ENCODE measurements around the gene SYNJ2.

Gene SYNJ2

GRCh38 chr6:158002951-158003853, 21.5 kb downstream of the SYNJ2 start:
- H3K27ac ChIP-seq, result peak overlapping the region in 3 of 11 experiments; percentile 1 to 11 (median 7); a peak in 3 of 22 replicates
- peaks cover 0 to 11% (median 5%) of the 10 kb centered on the region in 11 experiments; a peak in 3 of 22 replicates for H3K9me3 ChIP-seq (replicated peaks in 1 of 11)

GRCh38 chr6:158003910-158004700, 22.4 kb downstream of the SYNJ2 start:
- Histone ChIP-seq H3K4me2 (peak overlapping the region; percentile 56 to 82 (median 65)), H3K9ac (no peak overlapping the region), H3K4me1 (peaks cover 33 to 41% (median 36%) of the 10 kb centered on the region in 10 experiments), H4K20me1 (peaks cover 0 to 10% (median 0%) of the 10 kb centered on the region in 11 experiments; a peak in 2 of 22 replicates), H3K36me3 (no peaks in the 10 kb centered on the region), H3K27ac (no peak overlapping the region; a peak in 1 of 22 replicates), H3K4me3 (no peak overlapping the region), H3K27me3 (peaks cover 0 to 5% (median 0%) of the 10 kb centered on the region in 11 experiments; a peak in 1 of 22 replicates), H3K9me3 (replicated peaks in 1 of 11) (peaks cover 0 to 11% (median 5%) of the 10 kb centered on the region in 11 experiments; a peak in 3 of 22 replicates)
- TF ChIP-seq Cebpa-rat (IDR thresholded peaks at IDR 0.05), result no peak

More at GRCh38 chr6:158002951-158003853, 21.5 kb downstream of the SYNJ2 start:
- TF ChIP-seq Cebpa-rat (IDR thresholded peaks at IDR 0.05), result no peak
- Histone ChIP-seq H3K27me3 (peaks cover 0 to 5% (median 0%) of the 10 kb centered on the region in 11 experiments; a peak in 1 of 22 replicates), H3K4me1 (peaks cover 24 to 33% (median 30%) of the 10 kb centered on the region in 10 experiments), H3K4me3 (no peak overlapping the region), H3K36me3 (no peaks in the 10 kb centered on the region), H3K9ac (peak overlapping the region in 2 of 11 experiments; percentile 16 to 35; a peak in 3 of 22 replicates), H4K20me1 (peaks cover 0 to 12% (median 0%) of the 10 kb centered on the region in 11 experiments; a peak in 2 of 22 replicates), H3K4me2 (peak overlapping the region; percentile 56 to 82 (median 65))

GRCh38 chr6:158004701-158005095, 23.0 kb downstream of the SYNJ2 start:
- peaks cover 34 to 47% (median 40%) of the 10 kb centered on the region in 10 experiments for H3K4me1 ChIP-seq
- peak overlapping the region in 9 of 11 experiments; percentile 56 to 82 (median 65); a peak in 14 of 22 replicates for H3K4me2 ChIP-seq
- H3K9me3 ChIP-seq (replicated peaks in 1 of 11), result peaks cover 0 to 11% (median 5%) of the 10 kb centered on the region in 11 experiments; a peak in 3 of 22 replicates
- H3K4me3 ChIP-seq, result no peak overlapping the region
- H3K36me3 ChIP-seq, result no peaks in the 10 kb centered on the region
- TF ChIP-seq Cebpa-rat (IDR thresholded peaks at IDR 0.05), result no peak
- H3K9ac ChIP-seq, result no peak overlapping the region
- H4K20me1 ChIP-seq, result peaks cover 0 to 7% (median 0%) of the 10 kb centered on the region in 11 experiments; a peak in 2 of 22 replicates
- H3K27me3 ChIP-seq, result peaks cover 0 to 5% (median 0%) of the 10 kb centered on the region in 11 experiments; a peak in 1 of 22 replicates
- no peak overlapping the region for H3K27ac ChIP-seq

DNA sequence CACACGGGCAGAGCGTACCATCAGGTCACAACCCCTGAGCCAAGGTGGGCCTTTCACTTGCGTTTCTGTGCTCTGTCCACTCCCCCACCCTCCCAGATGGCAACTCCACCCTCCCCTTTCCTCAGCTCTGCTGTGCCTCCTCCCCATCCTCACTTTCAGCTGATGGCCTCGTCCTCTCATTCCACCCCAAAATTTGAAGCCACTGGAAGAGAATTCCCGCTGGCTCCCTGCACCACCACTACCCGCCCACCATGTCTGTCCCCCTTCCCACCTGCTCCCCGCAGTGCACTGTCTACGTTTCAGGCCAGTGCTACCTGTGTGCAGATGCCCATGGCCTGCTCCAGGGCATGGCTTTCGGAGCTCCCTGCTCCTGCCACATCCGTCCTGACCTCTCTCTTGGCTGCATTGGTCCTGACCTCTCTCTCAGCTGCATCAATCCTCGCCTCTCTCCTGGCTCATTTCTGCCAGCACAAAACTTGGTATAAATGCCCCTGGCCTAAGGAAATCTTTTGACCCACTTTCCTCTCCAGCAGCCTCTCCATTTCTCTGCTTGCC, 24.0 kb downstream of the SYNJ2 start:
- H3K4me2 ChIP-seq, result no peak overlapping the region
- no peaks in the 10 kb centered on the region for H3K36me3 ChIP-seq
- H3K9ac ChIP-seq, result no peak overlapping the region
- peaks cover 40 to 55% (median 50%) of the 10 kb centered on the region in 10 experiments for H3K4me1 ChIP-seq
- peaks cover 0 to 11% (median 5%) of the 10 kb centered on the region in 11 experiments; a peak in 3 of 22 replicates for H3K9me3 ChIP-seq (replicated peaks in 1 of 11)
- H4K20me1 ChIP-seq, result peaks cover 0 to 7% (median 0%) of the 10 kb centered on the region in 11 experiments; a peak in 2 of 22 replicates
- no peak overlapping the region for H3K27ac ChIP-seq
- peaks cover 0 to 5% (median 0%) of the 10 kb centered on the region in 11 experiments; a peak in 1 of 22 replicates for H3K27me3 ChIP-seq
- H3K4me3 ChIP-seq, result no peak overlapping the region
- TF ChIP-seq Cebpa-rat (IDR thresholded peaks at IDR 0.05), result no peak

DNA sequence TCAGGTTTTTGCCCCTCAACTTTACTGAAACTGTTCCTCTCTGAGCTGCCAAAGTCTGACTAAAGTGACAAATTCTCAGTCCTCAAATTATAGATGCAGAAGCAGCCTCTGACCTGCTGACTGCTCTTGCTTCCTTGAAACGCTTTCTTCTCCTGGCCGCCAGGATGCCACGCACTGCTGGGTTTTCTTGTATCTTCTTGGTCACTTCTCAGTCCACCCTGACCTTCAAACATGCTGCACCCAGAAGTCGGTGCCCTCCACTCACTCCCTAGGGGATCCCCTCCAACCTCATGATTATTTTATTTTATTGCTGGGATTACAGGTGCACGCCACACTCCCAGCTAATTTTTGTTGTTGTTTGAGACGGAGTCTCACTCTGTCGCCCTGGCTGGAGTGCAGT, 24.7 kb downstream of the SYNJ2 start:
- H3K4me2 ChIP-seq, result no peak overlapping the region
- peaks cover 43 to 62% (median 57%) of the 10 kb centered on the region in 10 experiments for H3K4me1 ChIP-seq
- no peak overlapping the region for H3K9ac ChIP-seq
- peaks cover 0 to 11% (median 5%) of the 10 kb centered on the region in 11 experiments; a peak in 3 of 22 replicates for H3K9me3 ChIP-seq (replicated peaks in 1 of 11)
- H3K36me3 ChIP-seq, result no peaks in the 10 kb centered on the region
- H3K27me3 ChIP-seq, result peaks cover 0 to 5% (median 0%) of the 10 kb centered on the region in 11 experiments; a peak in 1 of 22 replicates
- TF ChIP-seq Cebpa-rat (IDR thresholded peaks at IDR 0.05), result no peak
- H3K4me3 ChIP-seq, result no peak overlapping the region
- H3K27ac ChIP-seq, result no peak overlapping the region
- H4K20me1 ChIP-seq, result peaks cover 0 to 7% (median 0%) of the 10 kb centered on the region in 11 experiments; a peak in 2 of 22 replicates

GRCh38 chr6:158006821-158007570, 25.3 kb downstream of the SYNJ2 start:
- Histone ChIP-seq H3K4me2 (no peak overlapping the region), H3K9me3 (replicated peaks in 1 of 11) (peaks cover 0 to 6% (median 2%) of the 10 kb centered on the region in 11 experiments; a peak in 3 of 22 replicates), H3K4me3 (no peak overlapping the region), H3K9ac (no peak overlapping the region), H3K27ac (no peak overlapping the region), H3K36me3 (no peaks in the 10 kb centered on the region), H4K20me1 (peaks cover 0 to 7% (median 0%) of the 10 kb centered on the region in 11 experiments; a peak in 2 of 22 replicates), H3K4me1 (peaks cover 50 to 68% (median 63%) of the 10 kb centered on the region in 10 experiments), H3K27me3 (peaks cover 0 to 5% (median 0%) of the 10 kb centered on the region in 11 experiments; a peak in 1 of 22 replicates)
- TF ChIP-seq Cebpa-rat (IDR thresholded peaks at IDR 0.05), result no peak

DNA sequence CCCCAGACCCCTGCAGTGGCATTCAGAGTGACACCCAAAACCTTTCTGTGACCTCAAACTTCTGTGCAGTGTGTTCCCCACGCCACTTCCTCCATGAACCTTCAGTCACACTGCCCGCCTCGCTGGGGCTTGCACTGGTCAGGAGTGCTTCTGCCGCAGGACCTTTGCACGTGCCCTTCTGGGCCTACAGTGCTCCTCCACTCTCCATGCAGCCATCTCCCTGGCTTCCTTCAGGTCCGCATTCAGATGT, 27.1 kb downstream of the SYNJ2 start:
- no peaks in the 10 kb centered on the region for H3K27me3 ChIP-seq
- no peaks in the 10 kb centered on the region for H3K9me3 ChIP-seq (replicated peaks in 1 of 11)
- H3K4me2 ChIP-seq, result peak overlapping the region in 10 of 11 experiments; percentile 40 to 97 (median 87); a peak in 17 of 22 replicates
- H3K36me3 ChIP-seq, result no peaks in the 10 kb centered on the region
- H3K9ac ChIP-seq, result no peak overlapping the region
- H3K4me1 ChIP-seq, result peaks cover 43 to 60% (median 55%) of the 10 kb centered on the region in 10 experiments
- no peak for TF ChIP-seq Cebpa-rat (IDR thresholded peaks at IDR 0.05)
- H3K27ac ChIP-seq, result peak overlapping the region in 2 of 11 experiments; percentile 29 to 56; a peak in 3 of 22 replicates
- H3K4me3 ChIP-seq, result no peak overlapping the region
- peaks cover 0 to 2% (median 0%) of the 10 kb centered on the region in 11 experiments; a peak in 2 of 22 replicates for H4K20me1 ChIP-seq

Measured in BLaER1 treated with 17β-estradiol and CSF1 and Interleukin-3, amounts not matched to agents 10 nM and 100 nM (cell line).